SK-N-MC (cell line): Measurements from ENCODE around the gene RTF2.

Source experiments
- DNase-seq: peaks from one replicate; pipeline ENCODE4 v3.0.0-alpha.2; 2011; ENCODE audit warnings: low read depth, low spot score
- H3K27ac ChIP-seq: fragments of 200-600 bp; sonication (generic); 2 replicates; pipeline ENCODE4 v1.5.1; 2016; ENCODE audit warnings: mixed run types
- H3K36me3 ChIP-seq: fragments of 200-600 bp; sonication (generic); 2 replicates; pipeline ENCODE4 v1.6.1; 2017; ENCODE audit warnings: antibody characterized with exemption, low read length, mixed read lengths; ENCODE audit not compliant: insufficient read depth
- H3K4me3 ChIP-seq: fragments of 200-600 bp; sonication (generic); 2 replicates; pipeline ENCODE4 v1.5.1; 2016
- H3K9ac ChIP-seq: fragments of 200-600 bp; sonication (generic); 2 replicates; pipeline ENCODE4 v1.8.0; 2017; ENCODE audit warnings: mixed run types, mixed read lengths; ENCODE audit not compliant: insufficient read length
- H3K9me3 ChIP-seq: fragments of 200-600 bp; sonication (generic); 2 replicates; pipeline ENCODE4 v1.6.1; 2017; ENCODE audit warnings: low read depth, mild to moderate bottlenecking, antibody characterized with exemption, low read length, moderate library complexity, mixed read lengths
- EZH2 ChIP-seq: fragments of 200-600 bp; sonication (generic); IDR thresholded peaks from one replicate; pipeline ENCODE4 v1.6.1; 2017; ENCODE audit warnings: antibody characterized with exemption
- FOXP2 ChIP-seq: optimal IDR thresholded peaks from 2 replicates; pipeline ENCODE3; 2011; ENCODE audit warnings: mild to moderate bottlenecking, moderate library complexity; ENCODE audit not compliant: insufficient read depth; ENCODE audit errors: extremely low read length, control extremely low read depth
- POLR2AphosphoS5 ChIP-seq: IDR thresholded peaks from 2 replicates; pipeline ENCODE4 v1.6.1; 2012; ENCODE audit warnings: mild to moderate bottlenecking, low read depth, low read length, borderline replicate concordance

The RTF2 gene

DNA sequence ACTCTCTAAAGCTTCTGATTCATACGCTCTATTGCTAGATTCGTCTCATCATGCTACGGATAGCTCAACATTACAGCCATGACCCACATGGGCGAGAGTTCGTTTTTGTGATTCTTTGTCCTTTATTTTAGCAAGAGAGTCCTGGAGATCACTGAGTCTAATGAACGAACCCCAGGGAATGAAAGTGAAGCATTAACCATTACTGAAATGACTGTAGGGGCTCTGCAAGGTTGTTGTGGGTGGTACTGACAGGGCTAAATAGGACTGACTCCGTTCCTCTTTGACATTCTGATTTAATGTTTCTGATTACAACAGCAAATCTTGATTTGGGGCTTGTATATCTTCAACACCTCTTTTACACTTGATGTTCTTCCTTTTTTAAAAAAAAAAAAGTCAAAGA lies 13.7 kb upstream of the RTF2 start:
- Histone ChIP-seq H3K9ac (no peak overlapping the region), H3K27ac (no peak overlapping the region), H3K36me3 (no peaks in the 10 kb centered on the region), H3K9me3 (no peaks in the 10 kb centered on the region), H3K4me3 (no peak overlapping the region)
- no peak for TF ChIP-seq POLR2AphosphoS5
- TF ChIP-seq FOXP2 = no peak
- TF ChIP-seq EZH2 = no peak
- DNase-seq = no peak

DNA sequence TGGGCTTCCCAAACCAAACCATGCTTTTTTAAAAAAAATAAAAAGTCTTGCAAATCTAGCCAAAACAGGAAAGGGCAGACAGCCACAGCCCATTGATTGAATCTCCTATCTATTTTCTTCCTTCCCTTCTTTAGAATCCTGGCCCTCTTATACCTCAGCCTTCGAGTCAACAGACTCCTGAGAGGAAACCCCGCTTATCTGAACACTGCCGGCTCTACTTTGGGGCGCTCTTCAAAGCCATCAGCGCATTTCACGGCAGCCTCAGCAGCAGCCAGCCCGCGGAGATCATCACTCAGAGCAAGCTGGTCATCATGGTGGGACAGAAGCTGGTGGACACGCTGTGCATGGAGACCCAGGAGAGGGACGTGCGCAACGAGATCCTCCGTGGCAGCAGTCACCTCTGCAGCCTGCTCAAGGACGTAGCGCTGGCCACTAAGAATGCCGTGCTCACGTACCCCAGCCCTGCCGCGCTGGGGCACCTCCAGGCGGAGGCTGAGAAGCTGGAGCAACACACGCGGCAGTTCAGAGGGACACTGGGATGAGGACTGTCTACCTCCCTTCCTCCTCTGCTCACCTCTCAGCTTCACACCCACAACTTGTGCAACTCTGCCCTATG lies 10.1 kb upstream of the RTF2 start:
- Histone ChIP-seq H3K4me3 (no peak overlapping the region), H3K27ac (no peak overlapping the region), H3K9ac (no peak overlapping the region), H3K36me3 (no peaks in the 10 kb centered on the region), H3K9me3 (no peaks in the 10 kb centered on the region)
- no peak for DNase-seq
- TF ChIP-seq EZH2 (no peak), FOXP2 (no peak), POLR2AphosphoS5 (no peak)

DNA sequence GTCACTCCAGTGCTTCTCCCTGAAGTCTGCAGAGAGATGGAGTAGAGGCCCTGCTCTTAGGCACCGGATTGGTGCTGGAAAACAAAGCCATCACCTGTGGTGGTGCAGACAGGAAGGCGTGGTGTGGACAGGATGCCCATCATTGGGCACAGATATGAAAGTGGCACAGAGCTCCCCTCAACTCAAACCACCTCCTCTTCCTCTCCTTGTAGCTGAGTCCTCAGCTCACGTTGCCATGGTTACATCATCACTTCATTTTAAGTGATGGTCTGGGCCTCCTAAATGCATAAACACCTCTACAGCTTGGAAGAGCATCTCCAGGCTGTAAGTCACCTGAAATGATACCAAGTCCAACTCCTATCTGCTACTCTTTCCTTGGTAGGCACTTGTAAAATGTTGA lies 8.0 kb upstream of the RTF2 start:
- no peaks in the 10 kb centered on the region for H3K9me3 ChIP-seq
- no peak overlapping the region for H3K27ac ChIP-seq
- H3K36me3 ChIP-seq = no peaks in the 10 kb centered on the region
- H3K4me3 ChIP-seq = no peak overlapping the region
- no peak for DNase-seq
- H3K9ac ChIP-seq = no peak overlapping the region
- TF ChIP-seq FOXP2 (no peak), EZH2 (no peak), POLR2AphosphoS5 (no peak)

DNA sequence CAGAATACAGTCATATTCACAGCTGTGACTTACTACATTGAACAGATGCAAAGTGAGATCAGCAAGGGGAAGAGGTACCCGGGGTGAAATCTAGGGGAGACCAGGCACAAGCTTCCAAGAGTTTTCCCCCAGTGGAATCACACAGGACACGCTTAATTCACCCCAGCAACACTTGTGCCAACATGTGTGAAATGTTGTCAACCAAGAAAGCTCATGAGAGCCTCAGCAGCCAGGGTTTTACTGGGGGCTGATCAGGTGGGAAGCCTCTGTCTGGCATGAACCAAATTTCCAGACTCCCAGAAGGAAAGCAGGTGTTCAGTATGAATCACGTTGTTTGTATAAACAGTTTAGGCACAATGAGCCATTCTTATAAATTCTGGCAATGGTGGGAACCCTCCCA lies 6.9 kb upstream of the RTF2 start:
- DNase-seq = no peak
- no peak for TF ChIP-seq FOXP2
- TF ChIP-seq POLR2AphosphoS5 = no peak
- TF ChIP-seq EZH2 = no peak
- no peak overlapping the region for H3K9ac ChIP-seq
- H3K36me3 ChIP-seq = no peaks in the 10 kb centered on the region
- no peak overlapping the region for H3K4me3 ChIP-seq
- no peaks in the 10 kb centered on the region for H3K9me3 ChIP-seq
- H3K27ac ChIP-seq = no peak overlapping the region

- no peak overlapping the region for H3K27ac ChIP-seq
- no peak for DNase-seq
Measured at GRCh38 chr20:56463428-56463827, 5.0 kb upstream of the RTF2 start.

GRCh38 chr20:56465997-56466396 lies 2.4 kb upstream of the RTF2 start:
- Histone ChIP-seq H3K9me3 (no peaks in the 10 kb centered on the region), H3K9ac (no peak overlapping the region), H3K36me3 (no peaks in the 10 kb centered on the region), H3K27ac (no peak overlapping the region), H3K4me3 (no peak overlapping the region)
- no peak for DNase-seq
- TF ChIP-seq FOXP2 = no peak
- TF ChIP-seq EZH2 = no peak
- TF ChIP-seq POLR2AphosphoS5 = no peak

More at GRCh38 chr20:56463428-56463827, 5.0 kb upstream of the RTF2 start:
- Histone ChIP-seq H3K36me3 (no peaks in the 10 kb centered on the region), H3K9ac (no peak overlapping the region), H3K4me3 (no peak overlapping the region), H3K9me3 (no peaks in the 10 kb centered on the region)
- TF ChIP-seq POLR2AphosphoS5 (no peak), EZH2 (no peak), FOXP2 (no peak)

GRCh38 chr20:56467968-56468315 lies 485 bp upstream of the RTF2 start:
- Histone ChIP-seq H3K9ac (peak overlapping the region; percentile 67), H3K27ac (no peak overlapping the region), H3K4me3 (peak overlapping the region; percentile 92), H3K36me3 (peaks cover 3% of the 10 kb centered on the region; the same call in 1 of the 2 replicates), H3K9me3 (no peaks in the 10 kb centered on the region)
- TF ChIP-seq FOXP2 (no peak), EZH2 (no peak), POLR2AphosphoS5 (no peak)
- DNase-seq = no peak

- H3K4me3 ChIP-seq = peak overlapping the region; percentile 92
- no peak for TF ChIP-seq EZH2
- TF ChIP-seq FOXP2 = no peak
- no peak for TF ChIP-seq POLR2AphosphoS5
- no peaks in the 10 kb centered on the region for H3K9me3 ChIP-seq
- DNase-seq = no peak
- no peak overlapping the region for H3K27ac ChIP-seq
- H3K9ac ChIP-seq = peak overlapping the region; percentile 99
- H3K36me3 ChIP-seq = peaks cover 14% of the 10 kb centered on the region; the same call in 1 of the 2 replicates
Measured at GRCh38 chr20:56469077-56469449, 636 bp downstream of the RTF2 start.

- peaks cover 60% of the 10 kb centered on the region for H3K36me3 ChIP-seq
- no peak overlapping the region for H3K27ac ChIP-seq
- no peak overlapping the region for H3K9ac ChIP-seq
Measured at GRCh38 chr20:56483970-56484369, 15.5 kb downstream of the RTF2 start.

More at GRCh38 chr20:56483970-56484369, 15.5 kb downstream of the RTF2 start:
- DNase-seq = no peak
- TF ChIP-seq EZH2 (no peak), FOXP2 (no peak), POLR2AphosphoS5 (no peak)
- H3K4me3 ChIP-seq = no peak overlapping the region
- H3K9me3 ChIP-seq = no peaks in the 10 kb centered on the region
